IPS-15b (cell line): ENCODE data around the gene DOC2A.
"Not testable (repeated sequence)": the region's sequence is repeated elsewhere in the genome, so short reads cannot be mapped to it uniquely, and the experiment has no call there.

Experiments
- H3K27me3 ChIP-seq: one replicate; pipeline ENCODE4 v1.6.1; 2013; ENCODE audit warnings: low read length; ENCODE audit not compliant: control insufficient read depth, insufficient read depth
- H3K36me3 ChIP-seq: one replicate; pipeline ENCODE4 v1.6.1; 2013; ENCODE audit warnings: low read length; ENCODE audit not compliant: control insufficient read depth, insufficient read depth
- H3K4me1 ChIP-seq: one replicate; pipeline ENCODE4 v1.6.1; 2013; ENCODE audit warnings: mild to moderate bottlenecking, low read length; ENCODE audit not compliant: control insufficient read depth, insufficient read depth
- H3K4me3 ChIP-seq: one replicate; pipeline ENCODE4 v1.5.1; 2013; ENCODE audit warnings: low read depth, low read length
- H3K9ac ChIP-seq: one replicate; pipeline ENCODE4 v1.6.1; 2013; ENCODE audit warnings: low read depth, mild to moderate bottlenecking, low read length
- H3K9me3 ChIP-seq: one replicate; pipeline ENCODE4 v1.6.1; 2013; ENCODE audit warnings: mild to moderate bottlenecking, low read length; ENCODE audit not compliant: control insufficient read depth, insufficient read depth

DOC2A gene

DNA sequence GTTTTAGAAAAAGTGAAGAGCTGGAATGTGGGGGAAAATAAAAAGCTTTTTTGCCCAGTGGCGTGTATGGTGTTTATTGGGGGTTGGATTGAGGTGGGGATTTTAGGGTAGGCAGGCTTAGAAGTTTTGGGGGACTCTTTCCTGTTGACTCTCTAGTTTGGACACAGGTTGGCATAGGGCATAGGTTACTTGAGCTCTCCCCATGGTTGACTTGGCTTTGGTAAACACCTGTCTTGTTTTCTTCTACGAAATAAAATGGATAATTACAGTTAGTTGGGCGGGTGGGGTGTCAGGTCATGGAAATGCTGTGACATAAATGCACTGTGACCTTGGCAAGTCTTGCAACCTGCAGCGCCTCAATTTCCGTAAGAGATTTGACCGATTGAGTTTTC, 37.8 kb downstream of the DOC2A start:
- H3K9ac ChIP-seq, result no peak overlapping the region
- peaks cover 8% of the 10 kb centered on the region for H3K36me3 ChIP-seq
- peaks cover 10% of the 10 kb centered on the region for H3K9me3 ChIP-seq
- peaks cover 12% of the 10 kb centered on the region for H3K27me3 ChIP-seq
- H3K4me1 ChIP-seq, result peaks cover 16% of the 10 kb centered on the region
- H3K4me3 ChIP-seq, result no peak overlapping the region

DNA sequence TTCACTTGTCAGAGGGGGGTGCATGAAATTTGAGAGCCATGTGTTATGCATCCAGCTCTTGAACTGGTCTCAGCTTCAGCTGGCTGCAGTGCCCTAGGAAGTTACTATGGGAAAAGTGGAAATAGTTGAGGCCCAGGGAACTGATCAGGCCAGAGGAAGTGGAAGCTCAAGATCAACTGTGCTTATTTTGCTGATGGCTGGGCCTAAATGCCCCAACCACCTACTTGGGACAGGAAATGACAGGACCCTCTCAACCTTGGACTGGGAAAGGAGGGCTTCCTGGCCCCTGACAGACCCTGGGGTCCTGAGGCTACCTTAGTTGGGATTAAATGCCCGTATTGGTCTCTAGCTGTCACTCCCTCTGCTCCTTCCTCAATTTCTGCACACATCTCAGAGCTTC, 38.3 kb downstream of the DOC2A start:
- Histone ChIP-seq H3K9ac (no peak overlapping the region), H3K36me3 (peaks cover 4% of the 10 kb centered on the region), H3K9me3 (peaks cover 10% of the 10 kb centered on the region)

DNA sequence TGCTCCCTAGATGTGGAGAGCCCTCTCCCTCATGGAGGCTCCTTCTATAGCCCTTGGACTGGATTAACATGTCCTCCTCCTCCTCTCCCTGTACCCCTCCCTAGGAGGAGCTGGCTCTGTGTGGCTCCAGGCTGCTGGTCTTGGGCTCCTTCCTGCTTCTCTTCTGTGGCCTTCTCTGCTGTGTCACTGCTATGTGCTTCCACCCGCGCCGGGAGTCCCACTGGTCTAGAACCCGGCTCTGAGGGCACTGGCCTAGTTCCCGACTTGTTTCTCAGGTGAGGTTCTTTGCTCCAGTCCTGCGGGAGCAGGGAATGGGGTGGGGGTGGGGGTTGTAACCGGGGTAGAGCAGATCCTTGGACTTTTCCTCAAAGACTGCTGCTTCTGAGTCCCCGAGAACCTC, 39.5 kb downstream of the DOC2A start:
- Histone ChIP-seq H3K4me3 (no peak overlapping the region), H3K36me3 (peaks cover 4% of the 10 kb centered on the region), H3K27me3 (peaks cover 12% of the 10 kb centered on the region), H3K4me1 (peaks cover 12% of the 10 kb centered on the region), H3K9me3 (peaks cover 10% of the 10 kb centered on the region), H3K9ac (no peak overlapping the region)

More for the DNA sequence above, 38.3 kb downstream of the DOC2A start:
- no peak overlapping the region for H3K4me3 ChIP-seq
- H3K4me1 ChIP-seq, result peaks cover 16% of the 10 kb centered on the region
- H3K27me3 ChIP-seq, result peaks cover 12% of the 10 kb centered on the region

DNA sequence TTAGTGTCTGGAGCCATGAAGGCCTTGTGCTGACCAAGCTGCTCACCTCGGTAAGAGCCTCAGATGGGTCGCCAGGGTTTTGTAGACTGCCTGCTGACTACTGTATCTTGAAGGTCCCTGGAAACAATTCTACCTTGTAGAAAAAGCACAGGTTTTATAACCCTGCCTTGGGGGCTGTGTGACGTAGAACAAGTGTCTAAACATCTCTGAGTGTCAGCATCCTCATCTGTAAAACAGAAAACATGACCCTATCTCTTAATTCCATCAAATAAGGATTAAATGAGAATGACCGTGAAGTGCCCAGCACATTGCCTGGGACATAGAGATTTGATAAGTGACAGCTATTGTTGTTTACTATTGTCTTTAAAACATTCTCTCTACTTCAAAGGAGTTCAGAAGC, 42.6 kb downstream of the DOC2A start:
- no peak overlapping the region for H3K9ac ChIP-seq
- H3K4me1 ChIP-seq, result no peaks in the 10 kb centered on the region
- no peak overlapping the region for H3K4me3 ChIP-seq
- H3K27me3 ChIP-seq, result peaks cover 12% of the 10 kb centered on the region
- peaks cover 9% of the 10 kb centered on the region for H3K9me3 ChIP-seq
- peaks cover 4% of the 10 kb centered on the region for H3K36me3 ChIP-seq

DNA sequence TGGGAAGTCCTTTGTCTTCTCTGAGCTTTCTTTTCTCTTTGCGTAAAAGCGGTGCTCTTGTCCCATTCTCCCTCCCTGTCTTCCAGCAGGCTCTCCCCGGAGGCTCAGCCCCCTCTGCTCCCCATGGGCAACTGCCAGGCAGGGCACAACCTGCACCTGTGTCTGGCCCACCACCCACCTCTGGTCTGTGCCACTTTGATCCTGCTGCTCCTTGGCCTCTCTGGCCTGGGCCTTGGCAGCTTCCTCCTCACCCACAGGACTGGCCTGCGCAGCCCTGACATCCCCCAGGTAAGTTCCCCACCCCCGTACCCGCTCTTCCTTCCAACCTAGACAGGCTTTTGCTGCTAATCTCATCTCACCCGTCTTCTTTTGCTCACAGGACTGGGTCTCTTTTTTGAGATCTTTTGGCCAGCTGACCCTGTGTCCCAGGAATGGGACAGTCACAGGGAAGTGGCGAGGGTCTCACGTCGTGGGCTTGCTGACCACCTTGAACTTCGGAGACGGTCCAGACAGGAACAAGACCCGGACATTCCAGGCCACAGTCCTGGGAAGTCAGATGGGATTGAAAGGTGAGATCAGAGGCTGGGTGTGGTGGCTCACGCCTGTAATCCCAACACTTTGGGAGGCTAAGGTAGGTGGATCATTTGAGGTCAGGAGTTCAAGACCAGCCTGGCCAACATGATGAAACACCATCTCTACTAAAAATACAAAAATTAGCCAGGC, 47.6 kb downstream of the DOC2A start:
- Histone ChIP-seq H3K4me3 (no peak overlapping the region), H3K4me1 (peaks cover 4% of the 10 kb centered on the region), H3K27me3 (no peaks in the 10 kb centered on the region), H3K36me3 (no peaks in the 10 kb centered on the region), H3K9ac (no peak overlapping the region), H3K9me3 (no peaks in the 10 kb centered on the region)

DNA sequence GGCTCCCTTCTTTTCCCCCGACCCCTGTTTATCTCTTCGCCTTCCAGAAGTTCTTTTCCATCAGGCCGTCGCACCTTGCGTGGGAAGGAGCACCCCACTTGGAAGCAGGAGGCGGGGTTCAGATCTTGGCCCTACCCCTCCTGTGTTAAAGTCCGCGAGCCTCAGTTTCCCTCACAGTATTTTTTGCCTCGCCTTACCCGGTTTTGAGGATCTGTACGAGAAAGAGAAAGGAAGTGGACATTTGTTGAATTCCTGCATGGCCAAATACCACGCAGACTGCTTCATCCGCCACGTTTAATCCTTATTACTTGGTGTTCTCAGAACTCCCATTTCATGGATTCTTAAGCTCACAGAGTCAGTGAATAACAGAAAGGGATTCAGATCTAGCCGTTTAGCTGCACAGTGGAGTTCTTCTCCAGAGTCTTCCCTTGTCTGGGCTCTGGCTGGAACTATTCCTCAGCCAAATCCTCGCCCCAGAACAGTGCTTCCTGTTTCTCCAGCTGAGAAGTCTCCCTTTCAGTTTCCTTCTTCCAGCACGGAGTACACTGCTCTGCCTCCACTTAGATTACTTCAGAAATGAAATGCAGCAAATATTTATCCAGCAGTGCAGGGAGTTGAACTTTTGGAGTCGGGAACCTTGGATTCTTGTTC, 48.4 kb downstream of the DOC2A start:
- peak overlapping the region; percentile 54 for H3K9ac ChIP-seq
- H3K36me3 ChIP-seq, result no peaks in the 10 kb centered on the region
- peaks cover 4% of the 10 kb centered on the region for H3K4me1 ChIP-seq
- no peaks in the 10 kb centered on the region for H3K9me3 ChIP-seq
- peak overlapping the region; percentile 75 for H3K4me3 ChIP-seq
- no peaks in the 10 kb centered on the region for H3K27me3 ChIP-seq

DNA sequence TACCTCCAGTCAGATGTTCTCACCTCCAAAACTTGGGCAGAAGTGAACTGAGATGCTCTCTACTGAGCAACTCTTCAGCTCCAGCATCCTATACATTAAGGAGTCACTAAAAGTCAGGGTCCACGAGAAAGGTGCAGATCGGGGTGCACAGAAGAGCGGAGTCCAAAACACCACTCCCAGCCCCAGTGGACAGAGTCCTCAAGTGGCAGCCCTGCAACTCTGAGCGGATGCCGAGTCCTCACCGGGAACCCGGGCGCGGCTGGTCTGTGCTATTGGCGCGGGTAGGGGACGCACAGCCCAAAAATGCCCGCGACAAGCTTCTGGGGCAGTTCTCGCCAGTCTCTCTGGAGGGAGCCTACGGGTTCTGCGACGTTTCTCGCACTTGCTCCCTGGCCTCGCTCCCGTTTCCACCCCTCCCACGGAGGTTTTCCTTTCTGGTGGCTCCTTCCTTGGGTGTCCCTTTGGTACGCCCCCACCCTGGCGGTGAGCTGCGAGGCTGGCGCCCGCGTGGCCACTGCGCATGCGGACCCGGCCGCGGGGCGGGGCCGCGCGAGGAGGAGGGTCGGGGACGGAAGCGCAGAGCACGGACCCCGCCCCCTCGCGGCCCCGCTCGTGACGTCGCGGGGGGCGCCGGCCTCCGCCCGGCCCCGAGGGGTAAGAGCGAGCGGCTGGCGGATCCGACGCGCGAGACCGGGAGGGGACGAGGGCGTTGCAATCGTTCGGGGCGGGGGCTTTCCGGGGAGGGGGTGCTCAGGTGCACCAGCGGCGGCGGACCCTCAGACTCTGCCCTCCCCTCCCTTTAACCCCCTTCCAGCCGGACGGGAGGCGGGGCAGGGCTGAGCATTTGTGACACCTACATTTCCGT, 49.1 kb downstream of the DOC2A start, which contains the start of gene TMEM219:
TSS of gene TMEM219 (plus strand) at position 601 of the 865 bp plus-strand sequence. CDS start 1,065 bp downstream, outside the sequence.
- H3K4me3 ChIP-seq, result peak within 1 kb of the TSS; percentile 91
- peaks cover 4% of the 10 kb centered on the region for H3K4me1 ChIP-seq
- no peaks in the 10 kb centered on the region for H3K9me3 ChIP-seq
- H3K9ac ChIP-seq, result peak within 1 kb of the TSS; percentile 90
- H3K36me3 ChIP-seq, result no peaks in the 10 kb centered on the region
- H3K27me3 ChIP-seq, result no peaks in the 10 kb centered on the region

DNA sequence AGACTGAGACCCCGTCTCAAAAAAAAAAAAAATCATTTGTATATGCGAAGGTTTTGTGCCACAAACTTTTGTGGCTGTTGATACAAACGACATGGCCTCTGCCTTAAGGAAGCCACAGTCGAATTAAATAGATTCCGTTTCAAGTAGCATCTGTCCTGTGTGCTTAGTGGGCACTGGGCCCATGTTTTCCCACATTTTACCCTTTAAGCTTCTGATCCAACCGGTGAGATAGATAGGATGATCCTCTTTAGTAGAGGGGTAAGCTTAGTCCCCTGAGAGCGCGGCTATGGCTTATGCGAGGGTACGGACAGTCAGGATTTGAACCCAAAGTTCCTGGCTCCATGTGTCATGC, 49.7 kb downstream of the DOC2A start:
- Histone ChIP-seq H3K36me3 (no peaks in the 10 kb centered on the region), H3K9me3 (no peaks in the 10 kb centered on the region), H3K4me3 (peak overlapping the region; percentile 91), H3K4me1 (peaks cover 4% of the 10 kb centered on the region), H3K27me3 (no peaks in the 10 kb centered on the region), H3K9ac (peak overlapping the region; percentile 90)

DNA sequence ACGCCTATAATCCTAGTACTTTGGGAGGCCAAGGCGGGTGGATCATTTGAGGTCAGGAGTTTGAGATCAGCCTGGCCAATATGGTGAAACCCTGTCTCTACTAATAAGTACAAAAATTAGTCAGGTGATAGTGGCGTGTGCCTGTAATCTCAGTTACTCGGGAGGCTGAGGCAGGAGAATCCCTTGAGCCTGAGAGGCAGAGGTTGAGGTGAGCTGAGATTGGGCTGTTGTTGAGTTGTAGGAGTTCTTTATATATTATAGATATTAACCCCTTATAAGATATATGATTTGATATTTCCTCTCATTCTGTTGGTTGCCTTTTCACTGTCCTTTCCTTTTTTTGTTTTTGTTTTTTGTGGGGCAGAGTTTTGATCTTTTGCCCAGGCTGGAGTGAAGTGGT, 51.0 kb downstream of the DOC2A start:
- not testable (repeated sequence) for H3K9me3 ChIP-seq, H3K4me1 ChIP-seq, H3K9ac ChIP-seq, H3K4me3 ChIP-seq, H3K27me3 ChIP-seq, H3K36me3 ChIP-seq

DNA sequence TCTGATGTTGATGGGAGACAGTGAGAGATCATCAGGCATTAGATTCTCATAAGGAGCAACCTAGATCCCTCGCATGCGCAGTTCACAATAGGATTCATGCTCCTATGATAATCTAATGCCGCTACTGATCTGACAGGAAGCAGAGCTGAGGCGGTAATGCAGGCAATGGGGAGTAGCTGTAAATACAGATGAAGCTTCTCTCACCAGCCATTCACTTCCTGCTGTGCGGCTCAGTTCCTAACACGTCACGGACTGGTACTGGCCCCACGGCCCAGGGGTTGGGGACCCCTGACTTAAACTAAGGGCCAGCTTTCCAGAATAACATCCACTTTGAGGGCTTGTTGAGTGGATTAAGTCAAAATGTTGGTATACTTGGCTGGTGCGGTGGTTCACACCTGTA, 51.5 kb downstream of the DOC2A start:
- Histone ChIP-seq H3K9ac (no peak overlapping the region), H3K4me3 (no peak overlapping the region), H3K9me3 (no peaks in the 10 kb centered on the region), H3K27me3 (no peaks in the 10 kb centered on the region), H3K4me1 (peaks cover 4% of the 10 kb centered on the region), H3K36me3 (no peaks in the 10 kb centered on the region)

DNA sequence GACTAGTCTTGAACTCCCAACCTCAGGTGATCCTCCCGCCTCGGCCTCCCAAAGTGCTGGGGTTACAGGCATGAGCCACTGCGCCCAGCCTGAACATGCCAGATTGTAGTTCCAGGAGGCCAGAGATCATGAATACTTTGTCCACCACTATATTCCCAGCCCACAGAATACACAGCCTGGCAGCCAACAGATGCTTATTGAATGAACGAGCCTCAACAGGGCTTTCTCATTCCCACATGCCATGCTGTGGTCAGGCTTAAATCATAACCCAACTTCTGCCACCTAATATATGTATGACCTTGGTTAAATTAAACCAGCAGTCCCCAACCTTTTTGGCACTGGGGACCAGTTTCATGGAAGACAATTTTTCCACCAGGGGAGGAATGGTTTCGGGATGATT, 52.1 kb downstream of the DOC2A start:
- no peak overlapping the region for H3K4me3 ChIP-seq
- H3K9ac ChIP-seq, result no peak overlapping the region
- no peaks in the 10 kb centered on the region for H3K36me3 ChIP-seq
- H3K9me3 ChIP-seq, result no peaks in the 10 kb centered on the region
- no peaks in the 10 kb centered on the region for H3K27me3 ChIP-seq
- H3K4me1 ChIP-seq, result peaks cover 4% of the 10 kb centered on the region
